ENCODE data around the gene OVCH2.
A peak's percentile ranks its signal among the peaks of the same experiment; 100 is the strongest.

Gene OVCH2

GRCh38 chr11:7689239-7689638 is 17.0 kb downstream of the OVCH2 start:
- Histone ChIP-seq H3K79me2 (ENCODE audit: insufficient read depth, low read length) (no peaks in the 10 kb centered on the region), H3K9me3 (ENCODE audit: low read length) (no peaks in the 10 kb centered on the region), H3K27ac (ENCODE audit: low read depth, low read length, poor library complexity, severe bottlenecking) (no peak overlapping the region), H3K9ac (ENCODE audit: low read length) (no peak overlapping the region), H2AFZ (ENCODE audit: low read length) (no peak overlapping the region), H3F3A (ENCODE audit: insufficient read depth, low read length) (no peaks in the 10 kb centered on the region), H4K20me1 (ENCODE audit: insufficient read depth, low read length) (no peaks in the 10 kb centered on the region), H3K27me3 (ENCODE audit: insufficient read depth, low read length) (no peaks in the 10 kb centered on the region), H3K4me1 (ENCODE audit: insufficient read depth, low read length, severe bottlenecking) (peaks cover under 1% of the 10 kb centered on the region), H3K4me3 (ENCODE audit: low read depth, low read length, poor library complexity, severe bottlenecking) (no peak overlapping the region), H3K9me2 (ENCODE audit: low read depth, low read length) (no peaks in the 10 kb centered on the region), H3K4me2 (ENCODE audit: low read length) (no peak overlapping the region), H3K36me3 (ENCODE audit: insufficient read depth, low read length) (no peaks in the 10 kb centered on the region)
- TF ChIP-seq EZH2 (IDR thresholded peaks at IDR 0.05; ENCODE audit: borderline replicate concordance, low read length), result no peak
- no peak for TF ChIP-seq CTCF (IDR thresholded peaks at IDR 0.05; ENCODE audit: low read length)

- Histone ChIP-seq H3K4me2 (ENCODE audit: low read length) (no peak overlapping the region), H4K20me1 (ENCODE audit: insufficient read depth, low read length) (no peaks in the 10 kb centered on the region), H3K36me3 (ENCODE audit: insufficient read depth, low read length) (no peaks in the 10 kb centered on the region), H3F3A (ENCODE audit: insufficient read depth, low read length) (no peaks in the 10 kb centered on the region), H3K9ac (ENCODE audit: low read length) (no peak overlapping the region), H3K79me2 (ENCODE audit: insufficient read depth, low read length) (no peaks in the 10 kb centered on the region), H3K4me1 (ENCODE audit: insufficient read depth, low read length, severe bottlenecking) (no peaks in the 10 kb centered on the region), H3K9me3 (ENCODE audit: low read length) (no peaks in the 10 kb centered on the region), H3K9me2 (ENCODE audit: low read depth, low read length) (no peaks in the 10 kb centered on the region), H3K4me3 (ENCODE audit: low read depth, low read length, poor library complexity, severe bottlenecking) (no peak overlapping the region), H3K27ac (ENCODE audit: low read depth, low read length, poor library complexity, severe bottlenecking) (no peak overlapping the region), H2AFZ (ENCODE audit: low read length) (no peak overlapping the region), H3K27me3 (ENCODE audit: insufficient read depth, low read length) (no peaks in the 10 kb centered on the region)
- TF ChIP-seq CTCF (IDR thresholded peaks at IDR 0.05; ENCODE audit: low read length) (peak; percentile 81), EZH2 (IDR thresholded peaks at IDR 0.05; ENCODE audit: borderline replicate concordance, low read length) (no peak)
Measured at GRCh38 chr11:7688238-7688826, 17.9 kb downstream of the OVCH2 start.

GRCh38 chr11:7687386-7687785 is 18.9 kb downstream of the OVCH2 start:
- H2AFZ ChIP-seq (ENCODE audit: low read length), result no peak overlapping the region
- H3K27me3 ChIP-seq (ENCODE audit: insufficient read depth, low read length), result no peaks in the 10 kb centered on the region
- no peak for TF ChIP-seq CTCF (IDR thresholded peaks at IDR 0.05; ENCODE audit: low read length)
- no peak for TF ChIP-seq EZH2 (IDR thresholded peaks at IDR 0.05; ENCODE audit: borderline replicate concordance, low read length)

More at GRCh38 chr11:7687386-7687785, 18.9 kb downstream of the OVCH2 start:
- Histone ChIP-seq H3K4me1 (ENCODE audit: insufficient read depth, low read length, severe bottlenecking) (no peaks in the 10 kb centered on the region), H3K9me2 (ENCODE audit: low read depth, low read length) (no peaks in the 10 kb centered on the region), H3K9ac (ENCODE audit: low read length) (no peak overlapping the region), H3K4me2 (ENCODE audit: low read length) (no peak overlapping the region), H3K36me3 (ENCODE audit: insufficient read depth, low read length) (no peaks in the 10 kb centered on the region), H4K20me1 (ENCODE audit: insufficient read depth, low read length) (no peaks in the 10 kb centered on the region), H3K79me2 (ENCODE audit: insufficient read depth, low read length) (no peaks in the 10 kb centered on the region), H3K4me3 (ENCODE audit: low read depth, low read length, poor library complexity, severe bottlenecking) (no peak overlapping the region), H3K27ac (ENCODE audit: low read depth, low read length, poor library complexity, severe bottlenecking) (no peak overlapping the region), H3K9me3 (ENCODE audit: low read length) (no peaks in the 10 kb centered on the region), H3F3A (ENCODE audit: insufficient read depth, low read length) (no peaks in the 10 kb centered on the region)
